HEK293T (cell line): ENCODE measurements around the gene ZSWIM3.
A peak's percentile ranks its signal among the peaks of the same experiment; 100 is the strongest.

ENCODE experiments used
- CTCF ChIA-PET: fragments of 350-600 bp; formaldehyde crosslinking; extraction: SDS; loops from one replicate; lab custom pipeline; 2021; ENCODE audit warnings: antibody characterized with exemption, inconsistent platforms; lab: Yijun Ruan, JAX
- POLR2A ChIA-PET: fragments of 350-600 bp; formaldehyde crosslinking; extraction: SDS; loops from one replicate; lab custom pipeline; 2020; ENCODE audit warnings: antibody characterized with exemption, inconsistent platforms; lab: Yijun Ruan, JAX
- DNase-seq: peaks from one replicate; pipeline ENCODE4 v3.0.0; 2012; ENCODE audit warnings: mixed read lengths; ENCODE audit errors: extremely low spot score
- ARNT ChIP-seq: fragments of 450-650 bp; IDR thresholded peaks from 2 replicates; pipeline ENCODE4 v1.6.1; 2017; ENCODE audit warnings: mild to moderate bottlenecking
- BHLHE40 ChIP-seq: fragments of 450-650 bp; IDR thresholded peaks from 2 replicates; pipeline ENCODE4 v1.6.1; 2016; ENCODE audit warnings: mild to moderate bottlenecking, moderate library complexity, borderline replicate concordance
- CTBP1 ChIP-seq: fragments of 450-650 bp; IDR thresholded peaks from 2 replicates; pipeline ENCODE4 v1.6.1; 2016; ENCODE audit warnings: borderline replicate concordance
- ELF4 ChIP-seq: fragments of 450-650 bp; IDR thresholded peaks from 2 replicates; pipeline ENCODE4 v1.6.1; 2017; ENCODE audit warnings: antibody characterized with exemption
- FOXA1 ChIP-seq: fragments of 450-650 bp; IDR thresholded peaks from 2 replicates; pipeline ENCODE4 v1.6.1; 2016; ENCODE audit warnings: mild to moderate bottlenecking
- FOXK2 ChIP-seq: fragments of 450-650 bp; IDR thresholded peaks from 2 replicates; pipeline ENCODE4 v1.6.1; 2016; ENCODE audit warnings: mild to moderate bottlenecking
- FOXM1 ChIP-seq: fragments of 450-650 bp; IDR thresholded peaks from 2 replicates; pipeline ENCODE4 v1.6.1; 2017; ENCODE audit warnings: mild to moderate bottlenecking, borderline replicate concordance
- HDGF ChIP-seq: fragments of 450-650 bp; IDR thresholded peaks from 2 replicates; pipeline ENCODE4 v1.6.1; 2017; ENCODE audit warnings: antibody characterized with exemption, borderline replicate concordance
- L3MBTL2 ChIP-seq: fragments of 450-650 bp; conservative IDR thresholded peaks from 2 replicates; pipeline ENCODE4 v1.6.1; 2016; ENCODE audit warnings: mild to moderate bottlenecking
- LEF1 ChIP-seq: fragments of 450-650 bp; IDR thresholded peaks from 2 replicates; pipeline ENCODE4 v1.6.1; 2017; ENCODE audit warnings: mild to moderate bottlenecking, borderline replicate concordance
- NFRKB ChIP-seq: fragments of 450-650 bp; IDR thresholded peaks from 2 replicates; pipeline ENCODE4 v1.6.1; 2016; ENCODE audit warnings: mild to moderate bottlenecking, moderate library complexity
- PKNOX1 ChIP-seq: fragments of 450-650 bp; IDR thresholded peaks from 2 replicates; pipeline ENCODE4 v1.6.1; 2016
- SP1 ChIP-seq: fragments of 450-650 bp; IDR thresholded peaks from 2 replicates; pipeline ENCODE4 v1.6.1; 2017
- SUZ12 ChIP-seq: fragments of 450-650 bp; IDR thresholded peaks from 2 replicates; pipeline ENCODE4 v1.6.1; 2016; ENCODE audit warnings: mild to moderate bottlenecking
- TARDBP ChIP-seq: fragments of 450-650 bp; IDR thresholded peaks from 2 replicates; pipeline ENCODE4 v1.6.1; 2016
- ZNF384 ChIP-seq: fragments of 450-650 bp; IDR thresholded peaks from 2 replicates; pipeline ENCODE4 v1.6.1; 2016

Gene ZSWIM3

DNA sequence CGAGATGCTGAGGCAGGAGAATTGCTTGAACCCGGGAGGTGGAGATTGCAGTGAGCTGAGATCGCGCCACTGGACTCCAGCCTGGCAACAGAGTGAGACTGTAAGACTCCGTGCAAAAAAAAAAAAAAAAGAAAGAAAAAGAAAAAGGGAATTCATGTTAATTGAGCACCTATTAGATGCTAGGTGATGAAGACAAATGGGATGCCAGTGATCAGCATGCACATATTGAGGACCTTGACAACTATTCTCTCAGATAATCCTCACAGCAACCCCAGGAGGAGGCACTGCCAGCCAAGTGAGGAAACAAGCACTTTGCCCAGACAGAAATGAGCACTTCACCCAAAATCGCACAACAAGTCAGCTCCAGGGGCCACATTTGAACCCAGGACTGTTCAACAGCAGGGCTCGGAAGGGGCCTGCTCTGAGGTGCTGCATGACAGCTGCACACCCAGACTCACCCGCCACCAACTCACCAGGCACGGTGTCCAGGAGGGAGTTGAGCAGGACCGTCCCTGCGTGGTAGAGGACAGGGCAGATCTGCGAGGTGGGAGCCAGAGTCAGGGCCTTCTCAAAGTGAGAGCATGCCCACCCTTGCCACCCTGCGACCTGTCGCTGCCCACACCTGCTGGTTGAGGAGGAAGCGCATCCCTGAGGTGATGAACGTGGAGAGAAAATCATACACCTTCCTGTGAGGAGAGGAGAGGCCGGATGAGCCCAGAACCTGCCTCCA is 50.0 kb downstream of the ZSWIM3 start:
- CTCF ChIA-PET: interaction anchor here (0.9 kb wide), 1 partner anchor 63 kb away, joined by 4 read pairs; no protein-coding TSS in a partner anchor
- POLR2A ChIA-PET: interaction anchor here (3.0 kb wide), 1 partner anchor 26 kb away, joined by 16 read pairs; the partner anchor contains the start of gene ZSWIM1
- DNase-seq: no peak

DNA sequence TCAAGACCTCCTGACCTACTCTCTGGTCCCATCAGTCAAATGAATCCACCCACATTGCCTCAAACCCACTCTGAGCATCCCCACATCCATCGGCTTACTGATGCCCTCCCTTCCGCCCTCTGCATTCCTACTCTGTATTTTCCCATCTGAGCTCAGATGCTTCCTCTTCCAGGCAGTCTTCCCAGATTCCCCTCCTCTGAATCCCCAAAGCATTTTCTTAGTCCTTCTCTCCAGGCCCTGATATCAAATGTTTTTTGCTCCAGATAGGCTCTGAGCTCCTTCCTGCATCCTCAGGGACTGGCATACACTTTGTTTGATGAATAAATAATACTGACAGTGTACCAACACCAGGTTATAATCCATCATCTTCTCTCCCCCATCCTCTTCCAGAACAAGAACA is 50.7 kb downstream of the ZSWIM3 start:
- no peak for DNase-seq
- CTCF ChIA-PET: interaction anchor here (0.9 kb wide), 1 partner anchor 62 kb away, joined by 4 read pairs; no protein-coding TSS in a partner anchor
- TF ChIP-seq FOXA1: no peak
- TF ChIP-seq CTBP1: no peak
- TF ChIP-seq NFRKB: no peak
- no peak for TF ChIP-seq TARDBP
- no peak for TF ChIP-seq ZNF384
- TF ChIP-seq LEF1: no peak
- TF ChIP-seq L3MBTL2: no peak
- TF ChIP-seq ARNT: no peak
- no peak for TF ChIP-seq BHLHE40
- TF ChIP-seq FOXM1: no peak
- TF ChIP-seq SUZ12: no peak
- POLR2A ChIA-PET: no interaction called here

More for the DNA sequence above, 50.0 kb downstream of the ZSWIM3 start:
- TF ChIP-seq ELF4 (no peak), CTBP1 (no peak), PKNOX1 (no peak), SUZ12 (no peak)

DNA sequence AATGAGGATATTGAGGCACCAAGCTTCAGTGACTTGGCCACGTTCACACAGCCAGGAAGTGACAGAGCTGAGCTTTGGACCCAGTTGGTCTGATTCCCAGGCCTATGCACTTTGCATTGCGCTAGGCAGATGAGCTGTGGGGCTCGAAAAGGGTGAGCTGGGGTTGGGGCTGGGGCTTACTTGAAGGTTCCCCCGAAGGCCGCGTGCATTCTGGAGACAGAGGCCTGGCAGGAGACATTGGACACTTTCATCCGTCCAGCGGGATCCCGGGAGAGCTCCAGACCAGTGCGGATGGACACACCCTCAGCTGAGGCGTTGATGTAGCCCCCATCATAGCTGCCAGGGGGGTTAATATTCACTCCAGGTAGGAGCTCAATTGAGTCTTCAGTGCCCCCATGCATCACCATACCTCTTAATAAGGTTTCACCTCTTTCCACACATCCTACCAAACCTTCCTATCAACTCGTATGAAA is 52.0 kb downstream of the ZSWIM3 start:
- DNase-seq: no peak
- POLR2A ChIA-PET: interaction anchor here (0.7 to 1.2 kb wide), 3 partner anchors 18 to 52 kb away, joined by 3 to 4 read pairs (median 3); partner anchors contain the start of genes ACOT8, CTSA and ZSWIM3
- CTCF ChIA-PET: no interaction called here
- TF ChIP-seq SUZ12 (no peak), CTBP1 (no peak), FOXM1 (no peak), FOXA1 (no peak), ARNT (no peak), LEF1 (no peak), NFRKB (no peak), BHLHE40 (no peak), ZNF384 (no peak), SP1 (no peak), PKNOX1 (no peak), ELF4 (no peak), HDGF (no peak), TARDBP (no peak), FOXK2 (no peak), L3MBTL2 (no peak)

DNA sequence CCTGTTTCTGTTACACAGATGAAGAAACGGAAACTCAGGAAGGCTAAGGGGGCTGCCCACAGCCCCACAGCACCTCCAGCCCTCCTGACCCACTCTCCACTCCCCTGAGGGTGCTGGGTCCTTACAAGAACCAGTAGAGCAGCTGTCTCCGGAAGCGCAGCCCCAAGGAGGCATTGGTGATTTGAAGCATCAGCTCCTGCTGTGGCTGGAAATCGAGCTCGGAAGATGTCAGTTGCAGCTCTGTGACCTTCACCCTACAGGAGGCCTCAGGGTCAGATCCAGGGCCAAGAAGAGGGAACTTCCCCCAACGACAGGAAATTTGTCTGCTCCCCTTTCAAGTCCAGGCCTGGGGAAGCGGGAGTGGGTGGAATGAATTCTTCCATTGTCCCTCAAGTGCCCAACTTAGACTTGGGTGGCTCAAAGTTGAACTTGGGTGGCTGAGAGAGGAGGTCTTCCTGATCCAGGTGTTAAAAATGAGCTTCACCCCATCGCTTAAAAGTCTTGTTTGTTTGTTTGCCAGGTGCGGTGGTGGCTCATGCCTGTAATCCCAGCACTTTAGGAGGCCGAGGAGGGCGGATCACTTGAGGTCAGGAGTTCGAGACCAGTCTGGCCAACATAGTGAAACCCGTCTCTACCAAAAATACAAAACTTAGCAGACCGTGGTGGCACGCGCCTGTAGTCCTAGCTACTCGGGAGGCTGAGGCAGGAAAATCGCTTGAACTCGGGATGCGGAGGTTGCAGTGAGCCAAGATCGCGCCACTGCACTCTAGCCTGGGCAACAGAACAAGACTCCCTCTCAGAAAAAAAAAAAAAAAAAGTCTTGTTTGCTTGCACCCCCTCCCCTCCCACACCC is 52.6 kb downstream of the ZSWIM3 start:
- POLR2A ChIA-PET: interaction anchor here (0.7 to 1.6 kb wide), 7 partner anchors 15 to 53 kb away, joined by 3 to 6 read pairs (median 3); partner anchors contain the start of genes ACOT8, CTSA and ZSWIM3
- TF ChIP-seq BHLHE40 (no peak), TARDBP (no peak), FOXK2 (no peak), PKNOX1 (no peak), LEF1 (no peak), ARNT (no peak), SP1 (no peak), NFRKB (no peak), SUZ12 (no peak), FOXA1 (no peak), L3MBTL2 (no peak), ELF4 (no peak), HDGF (no peak), FOXM1 (no peak), ZNF384 (no peak), CTBP1 (no peak)
- CTCF ChIA-PET: no interaction called here
- DNase-seq: no peak

- DNase-seq: peak; percentile 99
- ChIA-PET CTCF (no interaction called here), POLR2A (interaction anchor here (0.6 to 1.6 kb wide), 7 partner anchors 9 to 54 kb away, joined by 3 to 6 read pairs (median 3); partner anchors contain the start of genes ACOT8, PCIF1 and ZSWIM3)
- peak; percentile 79 for TF ChIP-seq PKNOX1
- TF ChIP-seq LEF1: no peak
- TF ChIP-seq TARDBP: no peak
- no peak for TF ChIP-seq SUZ12
- 0 out of 2 replicates have a peak, but pooled peaks have one; percentile 24 for TF ChIP-seq HDGF
- TF ChIP-seq NFRKB: no peak
Observed at GRCh38 chr20:45910670-45911485, 53.5 kb downstream of the ZSWIM3 start.
